Measurements from ENCODE around the gene RHBG. TPM values are rescaled to one million over a fixed set of nuclear protein-coding genes. Genes with fewer than 3 reads are reported as not detected.

The RHBG gene
- total and polyA plus RNA-seq, 10 donors, result 0.05 to 1.4 (median 0.38) TPM; not detected in 5

- Histone ChIP-seq H3K4me1 (peaks cover 3 to 22% (median 9%) of the 10 kb centered on the region in 6 donors), H3K4me3 (no peak overlapping the region), H3K27ac (no peak overlapping the region), H3K27me3 (replicated peaks in 1 of 7) (peaks cover 0 to 66% (median 11%) of the 10 kb centered on the region in 7 donors), H3K9me3 (no peaks in the 10 kb centered on the region), H3K36me3 (no peaks in the 10 kb centered on the region)
- intact Hi-C loops (cut with DNase I; ENCODE audit: low total_unique reads), result no loop called here
- TF ChIP-seq POLR2A (IDR thresholded peaks at IDR 0.05) (no peak), CTCF (IDR thresholded peaks at IDR 0.05 in 8 of 11, conservative IDR thresholded peaks at IDR 0.05 in 3 of 11) (no peak), POLR2AphosphoS5 (IDR thresholded peaks at IDR 0.05) (no peak)
- no peak for DNase-seq
These were observed 3.2 kb downstream of the RHBG start for GRCh38 chr1:156372265-156372586.

- H3K27ac ChIP-seq, result no peak overlapping the region
- H3K9me3 ChIP-seq, result no peaks in the 10 kb centered on the region
- no peak for DNase-seq
- peaks cover 3 to 22% (median 9%) of the 10 kb centered on the region in 6 donors for H3K4me1 ChIP-seq
- WGBS, 5 donors, result 78 to 84% (median 82%) methylated on average over 4 of the region's 4 CpGs
- no peaks in the 10 kb centered on the region for H3K36me3 ChIP-seq
- TF ChIP-seq POLR2A (IDR thresholded peaks at IDR 0.05) (no peak), CTCF (IDR thresholded peaks at IDR 0.05 in 8 of 11, conservative IDR thresholded peaks at IDR 0.05 in 3 of 11) (no peak), POLR2AphosphoS5 (IDR thresholded peaks at IDR 0.05) (no peak)
- H3K4me3 ChIP-seq, result no peak overlapping the region
- H3K27me3 ChIP-seq (replicated peaks in 1 of 7), result peaks cover 0 to 61% (median 11%) of the 10 kb centered on the region in 7 donors
- intact Hi-C loops (cut with DNase I; ENCODE audit: low total_unique reads), result no loop called here
These were observed 3.9 kb downstream of the RHBG start for GRCh38 chr1:156372876-156373275.

- peaks cover 0 to 54% (median 11%) of the 10 kb centered on the region in 7 donors for H3K27me3 ChIP-seq (replicated peaks in 1 of 7)
- no peaks in the 10 kb centered on the region for H3K9me3 ChIP-seq
- peaks cover 3 to 21% (median 9%) of the 10 kb centered on the region in 6 donors for H3K4me1 ChIP-seq
- intact Hi-C loops (cut with DNase I; ENCODE audit: low total_unique reads), result no loop called here
- no peak for DNase-seq
- no peaks in the 10 kb centered on the region for H3K36me3 ChIP-seq
- H3K27ac ChIP-seq, result no peak overlapping the region
- no peak overlapping the region for H3K4me3 ChIP-seq
- TF ChIP-seq POLR2AphosphoS5 (IDR thresholded peaks at IDR 0.05) (no peak), POLR2A (IDR thresholded peaks at IDR 0.05) (no peak)
These were observed 4.5 kb downstream of the RHBG start for GRCh38 chr1:156373546-156373945.

- H3K36me3 ChIP-seq, result no peaks in the 10 kb centered on the region
- no peaks in the 10 kb centered on the region for H3K9me3 ChIP-seq
- no peak overlapping the region for H3K4me3 ChIP-seq
- no peak overlapping the region for H3K27ac ChIP-seq
- H3K4me1 ChIP-seq, result peaks cover 0 to 9% (median 0%) of the 10 kb centered on the region in 6 donors
- peaks cover 0 to 38% (median 0%) of the 10 kb centered on the region in 7 donors for H3K27me3 ChIP-seq (replicated peaks in 1 of 7)
- no peak for DNase-seq
- WGBS, 5 donors, result 74 to 92% (median 87%) methylated on average over 2 of the region's 2 CpGs
- intact Hi-C loops (cut with DNase I; ENCODE audit: low total_unique reads), result no loop called here
- TF ChIP-seq POLR2A (IDR thresholded peaks at IDR 0.05) (no peak), CTCF (IDR thresholded peaks at IDR 0.05 in 8 of 11, conservative IDR thresholded peaks at IDR 0.05 in 3 of 11) (no peak), POLR2AphosphoS5 (IDR thresholded peaks at IDR 0.05) (no peak)
These were observed 7.1 kb downstream of the RHBG start for GRCh38 chr1:156376146-156376545.
